ENCODE results near the gene TRIM44. TPM values are rescaled to one million over a fixed set of nuclear protein-coding genes. Genes with fewer than 3 reads are reported as not detected.
"Not testable (repeated sequence)": the region's sequence is repeated elsewhere in the genome, so short reads cannot be mapped to it uniquely, and the experiment has no call there.

The TRIM44 gene
- total RNA-seq, 2 donors from 2014 or later = 17.5 to 34.9 TPM

GRCh38 chr11:35680506-35680905 is 17.9 kb downstream of the TRIM44 start:
- no peak for DNase-seq (ENCODE audit: low spot score in 2 of 2)
- no peak for ATAC-seq
- H3K27ac Mint-ChIP-seq = no peak overlapping the region
- peaks cover 0 to 6% of the 10 kb centered on the region in 2 donors for H3K36me3 Mint-ChIP-seq
- no peaks in the 10 kb centered on the region for H3K9me3 Mint-ChIP-seq

GRCh38 chr11:35681163-35681767 is 18.7 kb downstream of the TRIM44 start:
- Mint-ChIP-seq H3K9me3 (no peaks in the 10 kb centered on the region), H3K27ac (no peak overlapping the region), H3K36me3 (peaks cover 0 to 9% of the 10 kb centered on the region in 2 donors)
- peak; percentile 61 to 87 for ATAC-seq
- DNase-seq (ENCODE audit: low spot score in 2 of 2) = no peak

- ATAC-seq = no peak
- Mint-ChIP-seq H3K9me3 (no peaks in the 10 kb centered on the region), H3K36me3 (peaks cover 8 to 21% of the 10 kb centered on the region in 2 donors), H3K27ac (peak overlapping the region in 1 of 2 donors; percentile 46)
- no peak for DNase-seq (ENCODE audit: low spot score in 2 of 2)
These were observed 19.9 kb downstream of the TRIM44 start for GRCh38 chr11:35682230-35683173.

GRCh38 chr11:35683728-35684339 is 21.3 kb downstream of the TRIM44 start:
- DNase-seq (ENCODE audit: low spot score in 2 of 2) = no peak
- H3K27ac Mint-ChIP-seq = no peak overlapping the region
- no peaks in the 10 kb centered on the region for H3K9me3 Mint-ChIP-seq
- peak in 1 of 2 donors; percentile 45 for ATAC-seq
- H3K36me3 Mint-ChIP-seq = peaks cover 8 to 21% of the 10 kb centered on the region in 2 donors

GRCh38 chr11:35688023-35688422 is 25.4 kb downstream of the TRIM44 start:
- Mint-ChIP-seq H3K9me3 (no peaks in the 10 kb centered on the region), H3K27ac (no peak overlapping the region), H3K36me3 (peaks cover 13 to 33% of the 10 kb centered on the region in 2 donors)
- DNase-seq (ENCODE audit: low spot score in 2 of 2) (no peak), ATAC-seq (peak in 1 of 2 donors; percentile 39)

- Mint-ChIP-seq H3K9me3 (no peaks in the 10 kb centered on the region), H3K27ac (peak overlapping the region in 1 of 2 donors; percentile 38), H3K36me3 (peaks cover 13 to 42% of the 10 kb centered on the region in 2 donors)
- DNase-seq (ENCODE audit: low spot score in 2 of 2) = no peak
- ATAC-seq = no peak
These were observed 26.8 kb downstream of the TRIM44 start for GRCh38 chr11:35689081-35689996.

- peaks cover 3 to 5% of the 10 kb centered on the region in 2 donors for H3K9me3 Mint-ChIP-seq
- H3K27ac Mint-ChIP-seq = no peak overlapping the region
- ATAC-seq = no peak
- peaks cover 9 to 15% of the 10 kb centered on the region in 2 donors for H3K36me3 Mint-ChIP-seq
- no peak for DNase-seq (ENCODE audit: low spot score in 2 of 2)
These were observed 39.6 kb downstream of the TRIM44 start for GRCh38 chr11:35702126-35702525.

- ATAC-seq (no peak), DNase-seq (ENCODE audit: low spot score in 2 of 2) (no peak)
- H3K9me3 Mint-ChIP-seq = peaks cover 0 to 15% of the 10 kb centered on the region in 2 donors
- H3K27ac Mint-ChIP-seq = no peak overlapping the region
- peaks cover 0 to 6% of the 10 kb centered on the region in 2 donors for H3K36me3 Mint-ChIP-seq
These were observed 46.8 kb downstream of the TRIM44 start for GRCh38 chr11:35709376-35709775.

- ATAC-seq = no peak
- no peak overlapping the region for H3K27ac Mint-ChIP-seq
- no peak for DNase-seq (ENCODE audit: low spot score in 2 of 2)
- H3K9me3 Mint-ChIP-seq = peaks cover 3 to 22% of the 10 kb centered on the region in 2 donors
- H3K36me3 Mint-ChIP-seq = peaks cover 0 to 12% of the 10 kb centered on the region in 2 donors
These were observed 48.8 kb downstream of the TRIM44 start for GRCh38 chr11:35711173-35711910.

GRCh38 chr11:35711924-35712323 is 49.3 kb downstream of the TRIM44 start:
- Mint-ChIP-seq H3K9me3 (peaks cover 3 to 22% of the 10 kb centered on the region in 2 donors), H3K27ac (no peak overlapping the region), H3K36me3 (peaks cover 0 to 12% of the 10 kb centered on the region in 2 donors)
- ATAC-seq (no peak), DNase-seq (ENCODE audit: low spot score in 2 of 2) (no peak)

GRCh38 chr11:35712533-35712932 is 50.0 kb downstream of the TRIM44 start:
- peaks cover 0 to 12% of the 10 kb centered on the region in 2 donors for H3K36me3 Mint-ChIP-seq
- no peak overlapping the region for H3K27ac Mint-ChIP-seq
- H3K9me3 Mint-ChIP-seq = peaks cover 3 to 22% of the 10 kb centered on the region in 2 donors
- ATAC-seq = no peak
- no peak for DNase-seq (ENCODE audit: low spot score in 2 of 2)

GRCh38 chr11:35714882-35715627 is 52.5 kb downstream of the TRIM44 start:
- Mint-ChIP-seq H3K27ac (peak overlapping the region in 1 of 2 donors; percentile 44), H3K36me3 (peaks cover 0 to 12% of the 10 kb centered on the region in 2 donors), H3K9me3 (peaks cover 3 to 22% of the 10 kb centered on the region in 2 donors)
- peak; percentile 82 to 94 for ATAC-seq
- DNase-seq (ENCODE audit: low spot score in 2 of 2) = peak in 1 of 2 donors; percentile 9

GRCh38 chr11:35715677-35716076 is 53.1 kb downstream of the TRIM44 start:
- H3K27ac Mint-ChIP-seq = peak overlapping the region in 1 of 2 donors; percentile 44
- H3K9me3 Mint-ChIP-seq = peaks cover 3 to 22% of the 10 kb centered on the region in 2 donors
- peak in 1 of 2 donors; percentile 34 for ATAC-seq
- peaks cover 0 to 12% of the 10 kb centered on the region in 2 donors for H3K36me3 Mint-ChIP-seq
- DNase-seq (ENCODE audit: low spot score in 2 of 2) = not testable (repeated sequence)

GRCh38 chr11:35717043-35717442 is 54.5 kb downstream of the TRIM44 start:
- no peak for ATAC-seq
- Mint-ChIP-seq H3K9me3 (peaks cover 3 to 22% of the 10 kb centered on the region in 2 donors), H3K27ac (no peak overlapping the region), H3K36me3 (peaks cover 0 to 12% of the 10 kb centered on the region in 2 donors)
- no peak for DNase-seq (ENCODE audit: low spot score in 2 of 2)

GRCh38 chr11:35717520-35717919 is 54.9 kb downstream of the TRIM44 start:
- H3K36me3 Mint-ChIP-seq = peaks cover 0 to 12% of the 10 kb centered on the region in 2 donors
- H3K9me3 Mint-ChIP-seq = peaks cover 3 to 22% of the 10 kb centered on the region in 2 donors
- ATAC-seq = no peak
- no peak for DNase-seq (ENCODE audit: low spot score in 2 of 2)
- H3K27ac Mint-ChIP-seq = no peak overlapping the region

Data from activated naive CD4-positive, alpha-beta T cell treated with anti-CD3 and anti-CD28 coated beads, Interleukin-2, amount 50 U/mL, for 72 hours (primary cell).